ENCODE data around the gene FLRT2.

The FLRT2 gene

GRCh38 chr14:85556267-85556666 lies 26.3 kb downstream of the FLRT2 start:
- TF ChIP-seq CTCF (IDR thresholded peaks at IDR 0.05; ENCODE audit: low read depth, low read length) = no peak
- no peak overlapping the region for H3K4me3 ChIP-seq (replicated peaks in 1 of 2; ENCODE audit: low read depth in 2 of 2, low read length in 2 of 2)
- no peak for DNase-seq (ENCODE audit: low read depth in 2 of 2)

- no peak for DNase-seq (ENCODE audit: low read depth in 2 of 2)
- TF ChIP-seq CTCF (IDR thresholded peaks at IDR 0.05; ENCODE audit: low read depth, low read length) = no peak
- H3K4me3 ChIP-seq (replicated peaks in 1 of 2; ENCODE audit: low read depth in 2 of 2, low read length in 2 of 2) = no peak overlapping the region
These were observed 28.6 kb downstream of the FLRT2 start for GRCh38 chr14:85558505-85558904.

GRCh38 chr14:85562630-85563029 lies 32.7 kb downstream of the FLRT2 start:
- no peak for DNase-seq (ENCODE audit: low read depth in 2 of 2)
- no peak overlapping the region for H3K4me3 ChIP-seq (replicated peaks in 1 of 2; ENCODE audit: low read depth in 2 of 2, low read length in 2 of 2)
- TF ChIP-seq CTCF (IDR thresholded peaks at IDR 0.05; ENCODE audit: low read depth, low read length) = no peak

GRCh38 chr14:85564841-85565527 lies 35.0 kb downstream of the FLRT2 start:
- no peak for DNase-seq (ENCODE audit: low read depth in 2 of 2)
- H3K4me3 ChIP-seq (replicated peaks in 1 of 2; ENCODE audit: low read depth in 2 of 2, low read length in 2 of 2) = no peak overlapping the region
- TF ChIP-seq CTCF (IDR thresholded peaks at IDR 0.05; ENCODE audit: low read depth, low read length) = no peak

- TF ChIP-seq CTCF (IDR thresholded peaks at IDR 0.05; ENCODE audit: low read depth, low read length) = no peak
- H3K4me3 ChIP-seq (replicated peaks in 1 of 2; ENCODE audit: low read depth in 2 of 2, low read length in 2 of 2) = no peak overlapping the region
- DNase-seq (ENCODE audit: low read depth in 2 of 2) = peak; percentile 60 to 85
These were observed 35.9 kb downstream of the FLRT2 start for GRCh38 chr14:85565862-85566296.

GRCh38 chr14:85566603-85567002 lies 36.7 kb downstream of the FLRT2 start:
- no peak overlapping the region for H3K4me3 ChIP-seq (replicated peaks in 1 of 2; ENCODE audit: low read depth in 2 of 2, low read length in 2 of 2)
- peak; percentile 78 to 89 for DNase-seq (ENCODE audit: low read depth in 2 of 2)
- no peak for TF ChIP-seq CTCF (IDR thresholded peaks at IDR 0.05; ENCODE audit: low read depth, low read length)

GRCh38 chr14:85572011-85572410 lies 42.1 kb downstream of the FLRT2 start:
- no peak for DNase-seq (ENCODE audit: low read depth in 2 of 2)
- no peak for TF ChIP-seq CTCF (IDR thresholded peaks at IDR 0.05; ENCODE audit: low read depth, low read length)
- H3K4me3 ChIP-seq (replicated peaks in 1 of 2; ENCODE audit: low read depth in 2 of 2, low read length in 2 of 2) = no peak overlapping the region
